ENCODE results near the gene POLR2H.
A peak's percentile ranks its signal among the peaks of the same experiment; 100 is the strongest.

POLR2H gene

GRCh38 chr3:184387174-184387714, 25.7 kb downstream of the POLR2H start:
- no peak for DNase-seq (ENCODE audit: low read depth, low spot score)

- DNase-seq (ENCODE audit: low read depth, low spot score) = no peak
Measured at GRCh38 chr3:184388164-184388935, 26.8 kb downstream of the POLR2H start.

GRCh38 chr3:184388936-184389230, 27.4 kb downstream of the POLR2H start:
- no peak for DNase-seq (ENCODE audit: low read depth, low spot score)

- DNase-seq (ENCODE audit: low read depth, low spot score) = no peak
Measured at GRCh38 chr3:184389384-184389783, 27.9 kb downstream of the POLR2H start.

- no peak for DNase-seq (ENCODE audit: low read depth, low spot score)
Measured at GRCh38 chr3:184389935-184390528, 28.5 kb downstream of the POLR2H start.

- DNase-seq (ENCODE audit: low read depth, low spot score) = no peak
Measured at GRCh38 chr3:184391266-184391665, 29.8 kb downstream of the POLR2H start.

- DNase-seq (ENCODE audit: low read depth, low spot score) = no peak
Measured at GRCh38 chr3:184395320-184395660, 33.8 kb downstream of the POLR2H start.

- DNase-seq (ENCODE audit: low read depth, low spot score) = no peak
Measured at GRCh38 chr3:184399410-184399809, 37.9 kb downstream of the POLR2H start.

GRCh38 chr3:184405075-184406030, 43.8 kb downstream of the POLR2H start:
- no peak for DNase-seq (ENCODE audit: low read depth, low spot score)

GRCh38 chr3:184409331-184409926, 47.9 kb downstream of the POLR2H start:
- DNase-seq (ENCODE audit: low read depth, low spot score) = no peak

- no peak for DNase-seq (ENCODE audit: low read depth, low spot score)
Measured at GRCh38 chr3:184409946-184410500, 48.5 kb downstream of the POLR2H start.

- DNase-seq (ENCODE audit: low read depth, low spot score) = no peak
Measured at GRCh38 chr3:184414418-184415202, 53.1 kb downstream of the POLR2H start.

- no peak for DNase-seq (ENCODE audit: low read depth, low spot score)
Measured at GRCh38 chr3:184415203-184415490, 53.6 kb downstream of the POLR2H start.

GRCh38 chr3:184417619-184418327, 56.3 kb downstream of the POLR2H start:
- DNase-seq (ENCODE audit: low read depth, low spot score) = peak; percentile 41

Data from activated CD4-positive, CD25-positive, alpha-beta regulatory T cell treated with anti-CD3 and anti-CD28 coated beads, Interleukin-2, amount 50 U/mL, for 16 hours (primary cell).